BE2C (cell line): ENCODE measurements around the gene ATRN.
"Not testable (repeated sequence)": the region's sequence is repeated elsewhere in the genome, so short reads cannot be mapped to it uniquely, and the experiment has no call there.

ENCODE experiments used
- DNase-seq: peaks from one replicate; pipeline ENCODE4 v3.0.0-alpha.2; 2020
- H3K27me3 ChIP-seq: fragments of 250-450 bp; sonication (Bioruptor Pico); 2 replicates; pipeline ENCODE4 v1.5.1; 2020; ENCODE audit warnings: mild to moderate bottlenecking
- H3K36me3 ChIP-seq: fragments of 250-450 bp; sonication (Bioruptor Pico); 2 replicates; pipeline ENCODE4 v1.5.1; 2020; ENCODE audit warnings: mild to moderate bottlenecking
- H3K4me1 ChIP-seq: fragments of 250-450 bp; sonication (Bioruptor Pico); 2 replicates; pipeline ENCODE4 v1.5.1; 2020
- H3K4me3 ChIP-seq: 2 replicates; pipeline ENCODE4 v1.5.1; 2011; ENCODE audit warnings: low read depth, low read length
- H3K9me3 ChIP-seq: fragments of 250-450 bp; sonication (Bioruptor Pico); 2 replicates; pipeline ENCODE4 v1.5.1; 2020
- TF ChIP-seq, protein P1 (sequence below): IDR thresholded peaks from 2 replicates; pipeline ENCODE4 v1.5.1; 2012; ENCODE audit warnings: mild to moderate bottlenecking, low read depth, low read length

Gene ATRN

DNA sequence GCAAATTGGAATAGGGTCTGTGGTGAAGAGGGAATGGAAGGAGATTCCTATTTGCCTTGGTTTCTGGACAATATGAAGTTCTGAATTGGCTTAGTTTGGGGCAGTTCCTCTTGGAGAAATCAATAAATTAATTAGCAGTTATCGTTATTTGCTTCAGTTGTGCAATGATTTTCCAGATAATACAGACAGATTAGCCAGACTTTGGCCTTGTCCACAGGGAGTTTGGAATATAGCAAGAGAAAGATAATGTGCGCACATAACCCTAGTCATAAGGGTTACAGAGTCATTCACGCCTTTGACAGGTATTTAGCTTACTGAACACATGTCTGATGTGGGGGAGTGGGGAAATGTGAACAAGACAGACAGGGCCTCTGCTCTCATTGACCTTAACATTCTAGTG, 1.3 kb downstream of the ATRN start:
- Histone ChIP-seq H3K36me3 (no peaks in the 10 kb centered on the region), H3K4me3 (peak overlapping the region; percentile 73), H3K27me3 (no peaks in the 10 kb centered on the region), H3K9me3 (no peaks in the 10 kb centered on the region), H3K4me1 (peaks cover 6% of the 10 kb centered on the region)
- DNase-seq, result no peak
- TF ChIP-seq, protein P1, sequence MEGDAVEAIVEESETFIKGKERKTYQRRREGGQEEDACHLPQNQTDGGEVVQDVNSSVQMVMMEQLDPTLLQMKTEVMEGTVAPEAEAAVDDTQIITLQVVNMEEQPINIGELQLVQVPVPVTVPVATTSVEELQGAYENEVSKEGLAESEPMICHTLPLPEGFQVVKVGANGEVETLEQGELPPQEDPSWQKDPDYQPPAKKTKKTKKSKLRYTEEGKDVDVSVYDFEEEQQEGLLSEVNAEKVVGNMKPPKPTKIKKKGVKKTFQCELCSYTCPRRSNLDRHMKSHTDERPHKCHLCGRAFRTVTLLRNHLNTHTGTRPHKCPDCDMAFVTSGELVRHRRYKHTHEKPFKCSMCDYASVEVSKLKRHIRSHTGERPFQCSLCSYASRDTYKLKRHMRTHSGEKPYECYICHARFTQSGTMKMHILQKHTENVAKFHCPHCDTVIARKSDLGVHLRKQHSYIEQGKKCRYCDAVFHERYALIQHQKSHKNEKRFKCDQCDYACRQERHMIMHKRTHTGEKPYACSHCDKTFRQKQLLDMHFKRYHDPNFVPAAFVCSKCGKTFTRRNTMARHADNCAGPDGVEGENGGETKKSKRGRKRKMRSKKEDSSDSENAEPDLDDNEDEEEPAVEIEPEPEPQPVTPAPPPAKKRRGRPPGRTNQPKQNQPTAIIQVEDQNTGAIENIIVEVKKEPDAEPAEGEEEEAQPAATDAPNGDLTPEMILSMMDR, result no peak

DNA sequence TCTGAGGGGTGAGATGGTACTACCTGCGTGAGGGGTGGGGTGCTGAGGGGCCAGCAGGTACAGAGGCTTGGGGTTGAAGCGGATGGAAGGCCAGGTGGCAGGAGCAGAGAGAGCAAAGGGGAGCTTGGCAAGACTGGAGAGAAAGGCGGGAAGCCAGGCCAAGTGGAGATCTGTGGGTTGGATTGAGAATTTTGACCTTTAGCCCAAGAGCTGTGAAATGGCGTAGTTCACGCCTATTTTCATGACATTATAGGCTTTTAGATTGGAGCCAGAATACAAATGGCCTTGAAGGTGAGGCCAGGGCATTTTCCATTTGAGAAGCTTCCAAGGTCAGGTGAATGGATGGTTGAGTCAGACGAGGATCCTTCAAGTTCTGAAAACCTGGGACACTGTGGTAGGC, 2.5 kb downstream of the ATRN start:
- Histone ChIP-seq H3K9me3 (no peaks in the 10 kb centered on the region), H3K4me1 (peaks cover 6% of the 10 kb centered on the region), H3K4me3 (no peak overlapping the region), H3K27me3 (no peaks in the 10 kb centered on the region), H3K36me3 (no peaks in the 10 kb centered on the region)
- DNase-seq, result no peak
- TF ChIP-seq, protein P1, result no peak

DNA sequence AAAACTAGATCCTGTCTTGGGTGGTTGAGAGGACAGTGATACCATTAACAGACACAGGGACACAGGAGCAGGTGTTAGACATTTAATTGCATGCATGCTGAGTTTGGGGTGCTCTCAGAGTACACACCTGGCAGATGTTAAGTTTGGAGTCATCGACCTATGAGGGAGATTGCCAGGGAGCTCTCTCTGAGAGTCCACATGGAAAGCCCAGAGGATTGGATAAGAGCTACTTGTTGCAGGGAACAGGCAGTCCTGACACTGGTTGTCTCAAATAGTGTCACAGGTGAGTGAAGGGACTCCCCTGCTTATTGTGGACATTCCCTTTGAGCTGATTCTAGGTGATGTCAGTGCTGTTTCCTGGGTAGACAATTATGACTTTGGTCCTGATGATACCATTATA, 3.1 kb downstream of the ATRN start:
- TF ChIP-seq, protein P1, result no peak
- DNase-seq, result no peak
- H3K9me3 ChIP-seq, result no peaks in the 10 kb centered on the region
- H3K4me1 ChIP-seq, result peaks cover 6% of the 10 kb centered on the region
- H3K36me3 ChIP-seq, result no peaks in the 10 kb centered on the region
- H3K4me3 ChIP-seq, result no peak overlapping the region
- no peaks in the 10 kb centered on the region for H3K27me3 ChIP-seq

DNA sequence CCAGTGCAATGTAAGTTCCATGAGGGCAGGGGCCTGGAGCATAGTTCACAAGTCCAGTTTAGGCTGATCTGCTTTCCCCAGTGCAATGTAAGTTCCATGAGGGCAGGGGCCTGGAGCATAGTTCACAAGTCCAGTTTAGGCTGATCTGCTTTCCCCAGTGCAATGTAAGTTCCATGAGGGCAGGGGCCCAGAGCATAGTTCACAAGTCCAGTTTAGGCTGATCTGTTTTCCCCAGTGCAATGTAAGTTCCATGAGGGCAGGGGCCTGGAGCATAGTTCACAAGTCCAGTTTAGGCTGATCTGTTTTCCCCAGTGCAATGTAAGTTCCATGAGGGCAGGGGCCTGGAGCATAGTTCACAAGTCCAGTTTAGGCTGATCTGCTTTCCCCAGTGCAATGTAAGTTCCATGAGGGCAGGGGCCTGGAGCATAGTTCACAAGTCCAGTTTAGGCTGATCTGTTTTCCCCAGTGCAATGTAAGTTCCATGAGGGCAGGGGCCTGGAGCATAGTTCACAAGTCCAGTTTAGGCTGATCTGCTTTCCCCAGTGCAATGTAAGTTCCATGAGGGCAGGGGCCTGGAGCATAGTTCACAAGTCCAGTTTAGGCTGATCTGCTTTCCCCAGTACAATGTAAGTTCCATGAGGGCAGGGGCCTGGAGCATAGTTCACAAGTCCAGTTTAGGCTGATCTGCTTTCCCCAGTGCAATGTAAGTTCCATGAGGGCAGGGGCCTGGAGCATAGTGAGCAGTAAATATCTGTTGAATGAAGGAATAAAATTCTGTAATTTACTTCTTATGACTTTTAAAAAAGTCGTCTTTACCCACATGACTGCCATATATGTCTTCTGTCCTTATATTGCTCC, 6.4 kb downstream of the ATRN start:
- H3K4me1 ChIP-seq, H3K27me3 ChIP-seq, DNase-seq, H3K36me3 ChIP-seq, H3K9me3 ChIP-seq, H3K4me3 ChIP-seq: not testable (repeated sequence)

DNA sequence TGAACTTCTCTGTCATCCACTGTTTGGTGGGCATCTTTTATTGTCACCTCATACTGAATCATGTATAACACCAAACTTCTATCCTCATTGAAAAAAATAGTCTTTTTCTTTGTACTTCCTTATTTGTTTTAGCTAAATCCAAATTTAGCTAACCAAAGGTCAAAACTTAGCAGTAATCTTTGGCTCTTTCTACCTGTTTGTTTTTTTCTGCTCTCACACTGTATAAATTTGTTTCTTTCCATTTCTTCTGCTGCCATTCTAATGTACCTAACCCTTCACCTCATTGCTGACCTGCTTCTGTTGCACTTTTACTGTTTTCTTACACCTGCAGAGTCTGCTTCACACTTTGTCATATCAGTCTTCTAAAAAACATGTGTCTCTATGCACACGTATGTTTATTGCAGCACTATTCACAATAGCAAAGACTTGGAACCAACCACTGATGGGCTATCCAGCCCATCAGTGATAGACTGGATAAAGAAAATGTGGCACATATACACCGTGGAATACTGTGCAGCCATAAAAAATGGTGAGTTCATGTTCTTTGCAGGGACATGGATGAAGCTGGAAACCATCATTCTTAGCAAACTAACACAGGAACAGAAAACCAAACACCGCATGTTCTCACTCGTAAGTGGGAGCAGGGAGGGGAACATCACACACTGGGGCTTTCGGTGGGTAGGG, 7.2 kb downstream of the ATRN start:
- no peak for DNase-seq
- Histone ChIP-seq H3K4me3 (no peak overlapping the region), H3K4me1 (peaks cover 3% of the 10 kb centered on the region), H3K27me3 (no peaks in the 10 kb centered on the region), H3K36me3 (no peaks in the 10 kb centered on the region; the same call in 1 of the 2 replicates), H3K9me3 (no peaks in the 10 kb centered on the region)
- TF ChIP-seq, protein P1, result no peak

DNA sequence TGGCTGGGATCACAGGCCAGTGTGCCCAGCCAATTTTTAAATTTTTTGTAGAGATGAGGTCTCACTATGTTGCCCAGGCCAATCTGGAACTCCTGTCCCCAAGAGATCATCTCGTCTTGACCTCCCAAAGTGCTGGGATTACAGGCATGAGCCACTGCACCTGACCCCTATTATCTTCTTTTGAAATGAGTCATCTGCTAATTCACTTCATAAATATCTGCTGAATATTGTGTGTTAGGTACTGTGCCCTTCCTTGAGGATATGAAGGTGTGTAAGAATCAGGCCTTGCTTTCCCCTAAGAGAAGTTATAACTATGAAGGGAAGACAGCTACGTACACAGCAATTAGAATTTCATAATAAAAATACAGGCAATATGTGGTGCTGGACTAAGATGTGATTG, 8.2 kb downstream of the ATRN start:
- no peak for DNase-seq
- Histone ChIP-seq H3K9me3 (no peaks in the 10 kb centered on the region), H3K4me1 (peaks cover 3% of the 10 kb centered on the region), H3K36me3 (no peaks in the 10 kb centered on the region; the same call in 1 of the 2 replicates), H3K27me3 (no peaks in the 10 kb centered on the region), H3K4me3 (no peak overlapping the region)
- TF ChIP-seq, protein P1, result no peak
